K562 (cell line): ENCODE measurements around the gene DNMBP.

Source experiments
- E2F3 ChIP-seq: fragments of 250-450 bp; sonication (Bioruptor Pico); IDR thresholded peaks from 2 replicates; pipeline ENCODE4 v1.4.0; 2020; ENCODE audit warnings: mild to moderate bottlenecking
- ELK1 ChIP-seq: sonication (generic); formaldehyde crosslinking; IDR thresholded peaks from 2 replicates; pipeline ENCODE4 v1.8.1; 2022; ENCODE audit warnings: missing genetic modification reagents
- YBX1 ChIP-seq: fragments of 450-650 bp; IDR thresholded peaks from 2 replicates; pipeline ENCODE4 v1.7.1; 2016; ENCODE audit warnings: mild to moderate bottlenecking

GRCh38 chr10:100036850-100037249, 27.1 kb upstream of the DNMBP start:
- TF ChIP-seq YBX1 (no peak), E2F3 (no peak), ELK1 (CRISPR knock-in tag) (no peak)
